Activated T-cell treated with anti-CD3 and anti-CD28 coated beads, Interleukin-2, amount 50 U/mL, for 1 hour (primary cell): ENCODE results near the gene AP2M1.
"Not testable (repeated sequence)": the region's sequence is repeated elsewhere in the genome, so short reads cannot be mapped to it uniquely, and the experiment has no call there.

ENCODE experiments used
- DNase-seq: peaks from one replicate; pipeline ENCODE4 v3.0.0-alpha.2; 2020

Gene AP2M1

GRCh38 chr3:184174646-184175492, at the start of gene AP2M1:
TSS of gene AP2M1 (plus strand) at chr3:184174855. CDS start at chr3:184176994, 2,139 bp downstream.
- peak; percentile 99 for DNase-seq

- DNase-seq: no peak
Observed at GRCh38 chr3:184126006-184126405, 48.6 kb upstream of the AP2M1 start.

DNA sequence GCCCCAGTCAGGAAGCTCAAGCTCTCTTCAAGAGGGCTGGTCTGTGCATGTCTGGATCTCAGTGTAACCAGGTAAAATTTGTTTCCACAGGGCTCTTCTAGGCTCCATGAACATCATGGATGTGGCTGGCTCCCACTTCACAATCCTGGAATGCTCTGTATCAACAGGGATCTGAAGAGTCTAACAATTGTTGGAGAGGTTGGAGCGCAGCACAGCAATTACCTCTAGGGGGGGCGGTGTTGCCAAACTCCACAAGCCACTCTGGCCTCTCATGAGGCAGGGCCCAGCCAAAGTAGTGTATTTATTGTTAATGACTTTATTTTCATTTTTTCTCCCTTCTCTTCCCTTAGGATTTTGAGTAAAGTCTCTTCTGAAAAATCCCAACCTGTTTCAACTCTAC, 45.6 kb upstream of the AP2M1 start:
- DNase-seq: no peak

GRCh38 chr3:184132945-184133344, 41.7 kb upstream of the AP2M1 start:
- DNase-seq: no peak

GRCh38 chr3:184133840-184134745, 40.6 kb upstream of the AP2M1 start:
- DNase-seq: peak; percentile 46

DNA sequence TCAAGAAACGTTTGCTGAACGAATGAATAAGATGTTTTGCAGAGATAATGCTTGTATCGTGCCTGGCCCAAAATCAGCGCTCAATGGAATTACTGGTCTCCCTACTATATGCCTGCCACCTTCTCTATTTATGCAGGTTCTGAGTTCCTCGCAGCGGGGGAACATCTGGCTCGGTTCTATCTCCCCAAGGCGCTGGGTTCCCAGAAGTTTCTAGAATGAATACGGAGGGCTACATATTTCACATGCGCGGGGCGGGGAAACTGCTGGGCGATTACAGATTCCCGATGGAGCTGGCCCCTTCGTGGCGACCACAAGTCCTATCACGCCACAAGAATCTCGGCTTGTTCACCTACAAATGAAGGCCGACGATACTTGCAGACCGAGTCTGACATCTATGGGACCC, 39.9 kb upstream of the AP2M1 start:
- DNase-seq: no peak

DNA sequence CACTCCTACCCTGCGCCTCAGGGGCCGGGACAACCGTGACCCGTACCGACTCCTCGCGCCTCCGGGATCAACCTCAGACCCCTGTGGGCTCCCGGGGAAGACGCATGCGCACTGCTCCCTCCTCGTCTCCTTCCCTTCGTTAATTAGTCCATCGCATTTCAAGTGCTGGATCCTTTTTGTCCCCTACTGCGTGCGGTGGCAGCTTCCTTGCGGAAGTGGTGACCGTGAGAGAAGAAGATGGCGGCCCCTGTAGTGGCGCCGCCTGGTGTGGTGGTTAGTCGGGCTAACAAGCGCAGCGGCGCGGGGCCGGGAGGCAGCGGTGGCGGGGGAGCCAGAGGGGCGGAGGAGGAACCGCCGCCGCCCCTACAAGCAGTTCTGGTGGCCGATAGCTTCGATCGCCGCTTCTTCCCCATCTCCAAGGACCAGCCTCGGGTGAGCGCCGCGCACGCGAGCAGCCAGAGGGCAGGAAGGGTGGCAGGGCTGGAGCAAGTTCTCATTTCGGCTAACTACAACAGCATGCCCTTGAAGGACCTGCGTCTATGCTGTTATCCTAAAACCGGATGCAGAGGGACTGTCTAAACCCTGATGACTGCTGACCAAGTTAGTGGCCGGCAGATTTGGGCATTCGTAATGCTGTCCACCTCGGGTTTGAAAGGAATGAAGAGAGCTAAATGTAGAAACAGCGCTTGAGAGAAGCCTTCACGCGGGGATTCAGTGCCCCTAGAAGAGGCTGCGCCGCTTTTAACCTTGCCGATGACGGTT, 39.3 kb upstream of the AP2M1 start, which contains the start of gene EIF2B5:
EIF2B5 (plus strand) TSS at position 210 of the 762 bp plus-strand sequence; CDS start at position 238, 28 bp downstream.
- peak; percentile 84 for DNase-seq

DNA sequence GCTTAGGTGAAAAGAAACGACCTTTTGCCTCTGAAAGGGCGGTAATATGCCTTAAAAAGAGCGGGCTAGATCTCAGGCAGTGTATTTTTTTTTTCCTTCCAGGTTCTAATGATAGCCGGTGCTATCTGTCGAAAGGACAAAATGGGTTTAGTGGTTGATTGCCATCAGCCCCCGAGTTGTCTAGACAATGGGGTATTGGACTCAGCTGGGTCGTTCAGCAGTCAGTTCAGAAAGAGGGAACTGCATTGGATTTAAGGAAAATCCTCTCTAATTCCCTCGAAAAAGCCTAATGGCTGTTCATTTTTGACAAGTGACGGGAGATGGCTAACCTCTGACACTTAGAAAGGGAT, 38.8 kb upstream of the AP2M1 start:
- DNase-seq: no peak

DNA sequence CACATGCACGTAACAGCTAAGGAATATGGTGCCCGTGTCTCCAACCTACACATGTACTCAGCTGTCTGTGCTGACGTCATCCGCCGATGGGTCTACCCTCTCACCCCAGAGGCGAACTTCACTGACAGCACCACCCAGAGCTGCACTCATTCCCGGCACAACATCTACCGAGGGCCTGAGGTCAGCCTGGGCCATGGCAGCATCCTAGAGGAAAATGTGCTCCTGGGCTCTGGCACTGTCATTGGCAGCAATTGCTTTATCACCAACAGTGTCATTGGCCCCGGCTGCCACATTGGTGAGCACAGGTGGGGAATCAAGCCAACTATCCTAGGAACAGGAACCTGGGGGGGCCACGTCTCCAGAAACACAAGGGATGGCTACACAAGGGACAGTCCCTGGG, 34.2 kb upstream of the AP2M1 start:
- no peak for DNase-seq

DNA sequence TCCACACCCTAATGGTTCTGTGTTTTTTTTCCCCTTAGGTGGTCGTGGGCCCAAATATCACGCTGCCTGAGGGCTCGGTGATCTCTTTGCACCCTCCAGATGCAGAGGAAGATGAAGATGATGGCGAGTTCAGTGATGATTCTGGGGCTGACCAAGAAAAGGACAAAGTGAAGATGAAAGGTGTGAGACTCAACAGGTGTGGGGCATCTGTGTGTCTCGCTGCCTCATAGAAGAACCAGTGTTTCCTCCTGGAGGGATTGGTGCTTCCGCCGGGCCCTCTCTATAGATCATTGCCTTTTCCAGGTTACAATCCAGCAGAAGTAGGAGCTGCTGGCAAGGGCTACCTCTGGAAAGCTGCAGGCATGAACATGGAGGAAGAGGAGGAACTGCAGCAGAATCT, 32.5 kb upstream of the AP2M1 start:
- no peak for DNase-seq

- no peak for DNase-seq
Observed at GRCh38 chr3:184143327-184143726, 31.3 kb upstream of the AP2M1 start.

- DNase-seq: no peak
Observed at GRCh38 chr3:184144505-184144904, 30.1 kb upstream of the AP2M1 start.

DNA sequence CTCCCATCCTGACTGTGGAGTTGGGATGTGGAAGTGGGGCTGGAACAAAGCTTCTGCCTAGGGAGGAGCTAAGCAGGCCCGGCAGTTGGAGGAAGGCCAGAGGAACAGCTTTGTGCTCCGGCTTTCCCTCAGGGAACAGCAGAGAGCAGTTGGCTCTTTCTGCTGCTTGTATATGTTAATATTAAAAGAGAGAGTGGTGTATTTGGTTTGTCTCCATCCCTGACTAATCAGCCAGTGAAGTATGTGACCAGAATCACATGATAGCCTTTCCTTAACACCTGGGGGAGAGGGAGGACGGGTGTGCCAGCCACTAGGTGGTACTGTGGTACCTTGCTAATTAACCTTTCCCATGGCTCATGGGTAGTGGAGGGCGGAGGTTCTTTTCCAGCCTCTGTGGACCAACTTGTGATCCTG, 29.5 kb upstream of the AP2M1 start:
- DNase-seq: peak; percentile 32

DNA sequence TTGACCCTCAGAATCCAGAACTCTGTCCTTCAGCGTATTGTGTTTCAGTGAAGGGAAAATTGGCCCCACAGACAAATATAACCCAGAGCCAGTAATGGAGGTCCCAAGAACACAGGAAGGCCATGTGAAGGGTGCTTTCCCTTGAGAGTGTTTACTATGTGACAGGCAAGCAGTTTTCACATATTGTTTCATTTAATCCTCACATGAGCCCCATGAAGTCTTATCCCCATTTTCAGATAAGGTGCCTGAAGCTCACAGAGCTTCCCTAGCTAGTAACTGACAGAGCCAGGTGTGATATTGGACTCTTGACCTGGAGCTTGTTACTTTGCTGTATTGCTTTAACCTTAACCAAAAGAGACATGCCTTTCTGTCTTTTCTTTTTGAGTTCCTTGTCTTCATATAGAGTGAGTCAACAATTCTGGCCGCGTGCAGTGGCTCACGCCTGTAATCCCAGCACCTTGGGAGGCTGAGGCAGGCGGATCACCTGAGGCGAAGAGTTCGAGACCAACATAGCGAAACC, 28.8 kb upstream of the AP2M1 start:
- DNase-seq: no peak

DNA sequence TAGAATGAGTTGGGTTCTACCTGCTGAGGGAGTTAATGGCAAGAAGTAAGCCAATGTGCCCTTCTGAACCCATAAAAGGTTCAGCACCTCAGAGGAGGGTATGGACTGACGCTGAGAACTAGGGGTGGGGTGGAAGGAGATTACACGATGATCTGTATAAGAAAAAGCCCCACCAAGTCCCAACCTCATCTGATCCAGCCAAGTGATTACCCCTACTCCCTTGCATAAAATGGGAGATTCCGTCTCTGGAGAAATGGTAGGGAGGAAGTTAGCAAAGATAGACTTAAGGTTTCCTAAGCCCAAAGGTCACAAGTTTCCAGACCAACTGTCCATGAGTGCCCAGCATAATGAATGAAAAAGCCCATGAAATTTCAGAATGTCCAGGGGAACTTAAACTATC, 26.6 kb upstream of the AP2M1 start:
- no peak for DNase-seq

DNA sequence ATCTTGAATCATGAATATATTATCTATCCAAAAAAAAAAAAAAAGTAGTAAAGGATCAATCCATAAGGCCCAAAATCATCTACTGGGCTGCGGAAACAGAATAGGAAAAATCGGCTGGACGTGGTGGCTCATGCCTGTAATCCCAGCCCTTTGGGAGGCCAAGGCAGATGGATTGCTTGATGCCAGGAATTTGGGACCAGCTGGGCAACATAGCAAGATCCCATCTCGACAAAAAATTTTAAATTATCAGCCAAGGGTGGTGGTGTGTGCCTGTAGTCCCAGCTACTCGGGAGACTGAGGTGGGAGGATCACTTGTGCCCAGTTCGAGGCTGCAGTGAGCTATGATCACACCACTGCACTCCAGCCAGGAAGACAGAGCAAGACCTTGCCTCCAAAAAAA, 25.5 kb upstream of the AP2M1 start:
- DNase-seq: no peak

DNA sequence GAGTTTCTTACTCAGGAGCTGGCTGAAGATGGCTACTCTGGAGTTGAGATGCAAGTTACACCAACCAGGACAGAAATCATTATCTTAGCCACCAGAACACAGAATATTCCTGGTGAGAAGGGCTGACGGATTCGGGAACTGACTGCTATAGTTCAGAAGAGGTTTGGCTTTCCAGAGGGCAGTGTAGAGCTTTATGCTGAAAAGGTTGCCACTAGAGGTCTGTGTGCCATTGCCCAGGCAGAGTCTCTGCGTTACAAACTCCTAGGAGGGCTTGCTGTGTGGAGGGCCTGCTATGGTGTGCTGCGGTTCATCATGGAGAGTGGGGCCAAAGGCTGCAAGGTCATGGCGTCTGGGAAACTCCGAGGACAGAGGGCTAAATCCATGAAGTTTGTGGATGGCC, 24.9 kb upstream of the AP2M1 start:
- DNase-seq: not testable (repeated sequence)

GRCh38 chr3:184154885-184155643, 19.6 kb upstream of the AP2M1 start, which contains the start of gene DVL3:
TSS of gene DVL3 (plus strand) at chr3:184155377. CDS start at chr3:184155636, 259 bp downstream.
- DNase-seq: peak; percentile 64

- DNase-seq: peak; percentile 68
Observed at GRCh38 chr3:184155644-184156521, 18.8 kb upstream of the AP2M1 start.

DNA sequence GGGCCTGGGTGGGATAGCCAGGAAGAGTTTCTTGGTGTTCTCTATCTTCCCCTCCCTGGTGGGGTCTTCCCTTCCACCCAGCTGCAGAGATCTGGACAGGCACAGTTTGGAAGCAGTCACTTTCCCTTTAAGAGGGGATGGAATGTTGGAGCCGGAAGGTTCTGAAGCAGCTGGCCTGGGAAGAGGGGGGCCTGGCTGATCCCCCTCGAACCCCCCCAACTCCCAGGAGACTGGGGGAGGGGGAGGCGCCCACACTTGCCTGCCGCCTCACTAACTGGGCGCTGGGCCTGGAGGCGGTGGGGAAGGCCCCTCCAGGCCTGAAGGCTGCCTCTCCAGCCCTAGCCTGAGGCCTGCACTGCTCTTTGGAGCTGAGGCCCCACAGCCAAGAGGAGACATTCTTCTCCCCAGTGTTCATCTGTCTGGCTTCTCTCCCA, 18.1 kb upstream of the AP2M1 start:
- no peak for DNase-seq

DNA sequence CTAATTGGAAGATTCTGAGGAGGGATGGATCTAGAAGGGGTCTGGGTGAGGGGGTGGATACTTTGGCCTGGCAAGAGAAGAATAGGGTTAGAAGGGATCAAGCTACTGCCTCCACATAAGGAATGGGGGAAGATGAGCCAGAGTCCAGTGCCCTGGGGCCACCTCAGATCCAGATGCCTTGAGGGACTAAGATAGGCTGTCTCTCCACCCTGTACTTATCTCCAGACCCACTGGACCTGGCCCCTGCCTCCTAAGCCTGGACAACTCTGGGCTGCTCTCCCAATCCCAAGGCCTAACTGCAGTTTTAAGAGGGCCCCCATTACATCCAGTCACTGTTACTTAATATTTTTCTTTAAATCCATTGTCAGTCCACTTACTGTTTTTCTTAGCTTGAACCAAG, 17.4 kb upstream of the AP2M1 start:
- no peak for DNase-seq
